ENCODE data around the gene UPK2. TPM values are rescaled to one million over a fixed set of nuclear protein-coding genes. Genes with fewer than 3 reads are reported as not detected.
A peak's percentile ranks its signal among the peaks of the same experiment; 100 is the strongest.
"Not testable (repeated sequence)": the region's sequence is repeated elsewhere in the genome, so short reads cannot be mapped to it uniquely, and the experiment has no call there.

The UPK2 gene
- total RNA-seq, 1 experiment from 2014 or later, result not detected

GRCh38 chr11:118988280-118988679 is 32.2 kb downstream of the UPK2 start:
- H3K9ac ChIP-seq (ENCODE audit: low read length), result no peak overlapping the region

DNA sequence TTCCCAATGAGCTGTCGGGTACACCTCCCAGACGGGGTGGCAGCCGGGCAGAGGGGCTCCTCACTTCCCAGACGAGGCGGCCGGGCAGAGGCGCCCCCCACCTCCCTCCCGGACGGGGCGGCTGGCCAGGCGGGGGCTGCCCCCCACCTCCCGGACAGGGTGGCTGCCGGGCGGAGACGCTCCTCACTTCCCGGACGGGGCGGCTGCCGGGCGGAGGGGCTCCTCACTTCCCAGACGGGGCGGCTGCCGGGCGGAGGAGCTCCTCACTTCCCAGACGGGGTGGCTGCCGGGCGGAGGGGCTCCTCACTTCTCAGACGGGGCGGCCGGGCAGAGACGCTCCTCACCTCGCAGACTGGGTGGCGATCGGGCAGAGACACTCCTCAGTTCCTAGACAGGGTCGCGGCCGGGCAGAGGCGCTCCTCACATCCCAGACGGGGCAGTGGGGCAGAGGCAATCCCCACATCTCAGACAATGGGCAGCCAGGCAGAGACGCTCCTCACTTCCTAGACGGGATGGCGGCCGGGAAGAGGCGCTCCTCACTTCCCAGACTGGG is 35.5 kb downstream of the UPK2 start:
- not testable (repeated sequence) for DNase-seq; H3K79me2 ChIP-seq (ENCODE audit: low read length); H3K9me3 ChIP-seq (ENCODE audit: low read length); H3K4me3 ChIP-seq (ENCODE audit: low read length); H2AFZ ChIP-seq (ENCODE audit: low read length); H3K9ac ChIP-seq (ENCODE audit: low read length); H3K9me2 ChIP-seq (replicated peaks; ENCODE audit: insufficient read depth, low read length); H3K27me3 ChIP-seq (ENCODE audit: low read length); H3K36me3 ChIP-seq (ENCODE audit: insufficient read depth, low read length); H3K27ac ChIP-seq (ENCODE audit: low read length); H3K4me2 ChIP-seq (ENCODE audit: low read depth, low read length, poor library complexity, severe bottlenecking); H4K20me1 ChIP-seq (ENCODE audit: insufficient read depth, low read depth, low read length); H3K4me1 ChIP-seq (ENCODE audit: low read length)

More at GRCh38 chr11:118988280-118988679, 32.2 kb downstream of the UPK2 start:
- no peaks in the 10 kb centered on the region for H3K9me2 ChIP-seq (replicated peaks; ENCODE audit: insufficient read depth, low read length)
- no peaks in the 10 kb centered on the region for H3K79me2 ChIP-seq (ENCODE audit: low read length)
- H3K4me3 ChIP-seq (ENCODE audit: low read length), result no peak overlapping the region
- H3K4me1 ChIP-seq (ENCODE audit: low read length), result no peaks in the 10 kb centered on the region
- H3K36me3 ChIP-seq (ENCODE audit: insufficient read depth, low read length), result no peaks in the 10 kb centered on the region
- no peaks in the 10 kb centered on the region for H4K20me1 ChIP-seq (ENCODE audit: insufficient read depth, low read depth, low read length)
- no peaks in the 10 kb centered on the region for H3K9me3 ChIP-seq (ENCODE audit: low read length)
- H3K4me2 ChIP-seq (ENCODE audit: low read depth, low read length, poor library complexity, severe bottlenecking), result no peak overlapping the region
- H3K27me3 ChIP-seq (ENCODE audit: low read length), result no peaks in the 10 kb centered on the region
- no peak overlapping the region for H3K27ac ChIP-seq (ENCODE audit: low read length)
- no peak for DNase-seq
- H2AFZ ChIP-seq (ENCODE audit: low read length), result no peak overlapping the region

DNA sequence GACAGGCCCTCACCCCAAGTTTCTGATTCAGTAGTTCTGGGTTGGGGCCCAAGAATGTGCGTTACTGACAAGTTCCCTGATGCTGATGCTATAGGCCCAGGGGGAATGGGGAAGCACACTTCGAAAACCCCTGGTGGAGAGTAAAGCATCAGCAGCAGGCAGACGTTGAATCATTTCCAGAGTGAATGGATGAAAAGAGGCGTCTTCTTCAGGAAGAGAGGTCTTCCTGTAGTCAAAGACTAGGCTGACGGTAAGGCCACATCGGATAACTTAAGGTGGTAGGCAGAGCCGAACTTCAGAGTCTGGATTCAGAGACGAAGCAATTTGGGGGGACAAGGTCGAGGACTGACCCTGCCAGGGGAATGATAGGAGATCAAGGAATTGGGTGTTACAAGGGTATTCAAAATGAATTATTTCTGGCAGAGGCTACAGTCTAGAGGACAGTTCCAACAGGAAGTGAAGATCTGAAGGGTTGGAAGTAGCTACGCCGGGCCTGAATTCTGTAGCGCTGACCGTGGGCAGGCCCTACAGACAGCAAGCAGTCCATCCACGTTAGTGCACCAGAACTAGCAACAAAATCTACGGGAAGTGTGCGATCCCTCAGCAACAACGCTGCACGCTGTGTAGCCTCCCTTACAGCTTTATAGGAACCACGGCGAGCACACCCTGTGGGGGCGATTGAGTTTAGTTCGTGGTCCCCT is 41.0 kb downstream of the UPK2 start:
- Histone ChIP-seq H3K9me3 (ENCODE audit: low read length) (no peaks in the 10 kb centered on the region), H3K36me3 (ENCODE audit: insufficient read depth, low read length) (no peaks in the 10 kb centered on the region), H2AFZ (ENCODE audit: low read length) (peak overlapping the region; percentile 63), H3K9ac (ENCODE audit: low read length) (peak overlapping the region; percentile 80), H3K9me2 (replicated peaks; ENCODE audit: insufficient read depth, low read length) (no peaks in the 10 kb centered on the region), H3K79me2 (ENCODE audit: low read length) (peaks cover 33% of the 10 kb centered on the region), H3K4me3 (ENCODE audit: low read length) (peak overlapping the region; percentile 83), H3K4me1 (ENCODE audit: low read length) (peaks cover 11% of the 10 kb centered on the region), H3K27me3 (ENCODE audit: low read length) (no peaks in the 10 kb centered on the region), H4K20me1 (ENCODE audit: insufficient read depth, low read depth, low read length) (no peaks in the 10 kb centered on the region), H3K4me2 (ENCODE audit: low read depth, low read length, poor library complexity, severe bottlenecking) (peak overlapping the region; percentile 80), H3K27ac (ENCODE audit: low read length) (peak overlapping the region; percentile 26; the same call in 1 of the 2 replicates)
- DNase-seq, result peak; percentile 56

- Histone ChIP-seq H3K79me2 (ENCODE audit: low read length) (peaks cover 33% of the 10 kb centered on the region), H4K20me1 (ENCODE audit: insufficient read depth, low read depth, low read length) (no peaks in the 10 kb centered on the region), H3K9ac (ENCODE audit: low read length) (peak within 1 kb of the TSS; percentile 80), H3K4me3 (ENCODE audit: low read length) (peak within 1 kb of the TSS; percentile 83), H3K9me2 (replicated peaks; ENCODE audit: insufficient read depth, low read length) (no peaks in the 10 kb centered on the region), H2AFZ (ENCODE audit: low read length) (peak within 1 kb of the TSS; percentile 63), H3K9me3 (ENCODE audit: low read length) (no peaks in the 10 kb centered on the region), H3K36me3 (ENCODE audit: insufficient read depth, low read length) (no peaks in the 10 kb centered on the region), H3K4me2 (ENCODE audit: low read depth, low read length, poor library complexity, severe bottlenecking) (peak within 1 kb of the TSS; percentile 80), H3K27ac (ENCODE audit: low read length) (peak within 1 kb of the TSS; percentile 26; the same call in 1 of the 2 replicates), H3K27me3 (ENCODE audit: low read length) (no peaks in the 10 kb centered on the region), H3K4me1 (ENCODE audit: low read length) (peaks cover 11% of the 10 kb centered on the region)
- DNase-seq, result peak; percentile 93
Measured at GRCh38 chr11:118997627-118998387, 41.7 kb downstream of the UPK2 start, which contains the start of gene CENATAC. CENATAC (plus strand) TSS chr11:118998138; CDS start chr11:118998198, 60 bp downstream.

DNA sequence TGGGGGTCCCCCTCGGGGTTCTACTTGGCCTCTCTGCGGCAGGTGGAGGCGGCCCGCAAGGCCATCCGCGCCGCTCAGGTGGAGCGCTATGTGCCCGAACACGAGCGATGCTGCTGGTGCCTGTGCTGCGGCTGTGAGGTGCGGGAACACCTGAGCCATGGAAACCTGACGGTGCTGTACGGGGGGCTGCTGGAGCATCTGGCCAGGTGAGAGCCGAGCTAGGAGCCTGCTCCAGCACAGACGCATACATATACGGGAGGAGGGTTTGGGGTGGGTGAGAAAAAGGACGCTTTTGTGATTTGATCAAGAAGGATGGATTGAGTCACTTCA is 42.3 kb downstream of the UPK2 start:
- Histone ChIP-seq H3K79me2 (ENCODE audit: low read length) (peaks cover 33% of the 10 kb centered on the region), H3K4me2 (ENCODE audit: low read depth, low read length, poor library complexity, severe bottlenecking) (peak overlapping the region; percentile 80), H3K27ac (ENCODE audit: low read length) (no peak overlapping the region), H3K4me1 (ENCODE audit: low read length) (peaks cover 11% of the 10 kb centered on the region), H3K9ac (ENCODE audit: low read length) (peak overlapping the region; percentile 80), H3K36me3 (ENCODE audit: insufficient read depth, low read length) (no peaks in the 10 kb centered on the region), H3K9me3 (ENCODE audit: low read length) (no peaks in the 10 kb centered on the region), H3K4me3 (ENCODE audit: low read length) (peak overlapping the region; percentile 83), H3K27me3 (ENCODE audit: low read length) (no peaks in the 10 kb centered on the region), H2AFZ (ENCODE audit: low read length) (no peak overlapping the region), H3K9me2 (replicated peaks; ENCODE audit: insufficient read depth, low read length) (no peaks in the 10 kb centered on the region), H4K20me1 (ENCODE audit: insufficient read depth, low read depth, low read length) (no peaks in the 10 kb centered on the region)
- DNase-seq, result peak; percentile 43

- Histone ChIP-seq H3K9me2 (replicated peaks; ENCODE audit: insufficient read depth, low read length) (no peaks in the 10 kb centered on the region), H3K9me3 (ENCODE audit: low read length) (no peaks in the 10 kb centered on the region), H3K27ac (ENCODE audit: low read length) (no peak overlapping the region), H3K4me1 (ENCODE audit: low read length) (peaks cover 11% of the 10 kb centered on the region), H3K4me3 (ENCODE audit: low read length) (peak overlapping the region; percentile 83), H3K79me2 (ENCODE audit: low read length) (peaks cover 33% of the 10 kb centered on the region), H2AFZ (ENCODE audit: low read length) (no peak overlapping the region), H3K9ac (ENCODE audit: low read length) (peak overlapping the region; percentile 80), H3K27me3 (ENCODE audit: low read length) (no peaks in the 10 kb centered on the region), H3K36me3 (ENCODE audit: insufficient read depth, low read length) (no peaks in the 10 kb centered on the region), H3K4me2 (ENCODE audit: low read depth, low read length, poor library complexity, severe bottlenecking) (peak overlapping the region; percentile 80), H4K20me1 (ENCODE audit: insufficient read depth, low read depth, low read length) (no peaks in the 10 kb centered on the region)
- DNase-seq, result no peak
Measured at GRCh38 chr11:118998822-118999221, 42.7 kb downstream of the UPK2 start.

GRCh38 chr11:119000906-119001305 is 44.8 kb downstream of the UPK2 start:
- H3K9ac ChIP-seq (ENCODE audit: low read length), result no peak overlapping the region
- DNase-seq, result no peak
- no peaks in the 10 kb centered on the region for H3K36me3 ChIP-seq (ENCODE audit: insufficient read depth, low read length)
- no peaks in the 10 kb centered on the region for H3K9me2 ChIP-seq (replicated peaks; ENCODE audit: insufficient read depth, low read length)
- H3K27me3 ChIP-seq (ENCODE audit: low read length), result no peaks in the 10 kb centered on the region
- peaks cover 33% of the 10 kb centered on the region for H3K79me2 ChIP-seq (ENCODE audit: low read length)
- no peak overlapping the region for H3K27ac ChIP-seq (ENCODE audit: low read length)
- no peaks in the 10 kb centered on the region for H4K20me1 ChIP-seq (ENCODE audit: insufficient read depth, low read depth, low read length)
- H3K4me2 ChIP-seq (ENCODE audit: low read depth, low read length, poor library complexity, severe bottlenecking), result no peak overlapping the region
- H3K4me1 ChIP-seq (ENCODE audit: low read length), result peaks cover 11% of the 10 kb centered on the region
- H3K4me3 ChIP-seq (ENCODE audit: low read length), result no peak overlapping the region
- no peak overlapping the region for H2AFZ ChIP-seq (ENCODE audit: low read length)
- H3K9me3 ChIP-seq (ENCODE audit: low read length), result no peaks in the 10 kb centered on the region

DNA sequence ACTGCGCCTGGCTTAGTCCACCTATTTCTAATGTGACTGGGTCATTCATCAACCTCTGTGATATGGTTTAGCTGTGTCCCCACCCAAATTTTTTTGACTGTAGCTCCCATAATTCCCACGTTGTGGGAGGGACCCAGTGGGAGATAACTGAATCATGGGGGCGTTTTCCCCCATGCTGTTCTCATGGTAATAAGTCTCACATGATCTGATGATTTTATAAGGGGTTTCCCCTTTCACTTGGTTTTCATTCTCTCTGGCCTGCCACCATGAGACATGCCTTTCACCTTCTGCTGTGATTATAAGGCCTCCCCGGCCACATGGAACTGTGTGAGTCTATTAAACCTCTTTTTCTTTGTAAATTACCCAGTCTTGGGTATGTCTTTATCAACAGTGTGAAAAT is 50.6 kb downstream of the UPK2 start:
- no peaks in the 10 kb centered on the region for H3K4me1 ChIP-seq (ENCODE audit: low read length)
- H3K79me2 ChIP-seq (ENCODE audit: low read length), result no peaks in the 10 kb centered on the region
- no peaks in the 10 kb centered on the region for H3K27me3 ChIP-seq (ENCODE audit: low read length)
- no peak for DNase-seq
- H3K9me3 ChIP-seq (ENCODE audit: low read length), result no peaks in the 10 kb centered on the region
- no peak overlapping the region for H3K4me3 ChIP-seq (ENCODE audit: low read length)
- no peak overlapping the region for H3K4me2 ChIP-seq (ENCODE audit: low read depth, low read length, poor library complexity, severe bottlenecking)
- H3K9ac ChIP-seq (ENCODE audit: low read length), result no peak overlapping the region
- H2AFZ ChIP-seq (ENCODE audit: low read length), result no peak overlapping the region
- H3K27ac ChIP-seq (ENCODE audit: low read length), result no peak overlapping the region
- H3K9me2 ChIP-seq (replicated peaks; ENCODE audit: insufficient read depth, low read length), result no peaks in the 10 kb centered on the region
- H3K36me3 ChIP-seq (ENCODE audit: insufficient read depth, low read length), result no peaks in the 10 kb centered on the region
- no peaks in the 10 kb centered on the region for H4K20me1 ChIP-seq (ENCODE audit: insufficient read depth, low read depth, low read length)

Measured in Karpas-422 (cell line).